HG03469 (cell line): ENCODE results near the gene C19orf81.

ENCODE experiments used
- ATAC-seq: cut with Tn5 transposase; IDR thresholded peaks from one replicate; pipeline ENCODE4 v1.9.1; 2021; ENCODE audit warnings: mild to moderate bottlenecking, moderate library complexity, moderate number of reproducible peaks; ENCODE audit not compliant: unreplicated experiment

Gene C19orf81

DNA sequence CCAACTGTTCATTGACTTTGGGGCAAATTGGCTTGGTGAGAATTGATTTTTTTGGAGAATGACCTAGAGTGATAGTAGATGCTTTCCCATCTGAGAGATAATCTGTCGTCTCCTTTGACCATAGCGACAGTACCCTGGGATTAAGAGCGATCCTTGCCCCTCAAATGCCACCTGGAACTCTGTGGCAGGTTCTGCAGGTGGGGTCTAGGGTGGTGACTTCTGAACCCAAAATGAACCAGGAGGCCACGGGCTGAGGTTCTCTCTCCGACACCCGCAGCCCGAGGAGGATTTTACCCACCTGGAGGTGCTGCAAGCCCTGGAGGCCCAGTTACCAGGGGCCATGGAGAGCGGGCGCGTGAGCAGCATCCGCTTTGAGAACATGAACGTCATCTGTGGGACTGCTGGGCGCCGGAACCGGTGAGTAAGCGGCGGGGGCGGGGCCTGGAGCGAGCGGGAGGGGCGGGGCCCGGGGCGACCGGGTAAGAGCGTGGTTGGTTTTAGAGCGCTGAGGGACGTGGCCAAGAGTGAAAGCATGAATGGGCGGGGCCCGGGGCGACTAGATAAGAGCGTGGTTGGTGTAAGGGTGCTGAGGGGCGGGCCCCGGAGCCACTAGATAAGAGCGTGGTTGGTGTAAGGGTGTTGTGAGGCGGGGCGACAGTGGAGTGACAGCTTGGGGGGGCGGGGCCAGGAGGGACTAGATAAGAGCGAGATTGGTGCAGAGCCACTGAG, 8.6 kb downstream of the C19orf81 start:
- peak; percentile 46 for ATAC-seq

DNA sequence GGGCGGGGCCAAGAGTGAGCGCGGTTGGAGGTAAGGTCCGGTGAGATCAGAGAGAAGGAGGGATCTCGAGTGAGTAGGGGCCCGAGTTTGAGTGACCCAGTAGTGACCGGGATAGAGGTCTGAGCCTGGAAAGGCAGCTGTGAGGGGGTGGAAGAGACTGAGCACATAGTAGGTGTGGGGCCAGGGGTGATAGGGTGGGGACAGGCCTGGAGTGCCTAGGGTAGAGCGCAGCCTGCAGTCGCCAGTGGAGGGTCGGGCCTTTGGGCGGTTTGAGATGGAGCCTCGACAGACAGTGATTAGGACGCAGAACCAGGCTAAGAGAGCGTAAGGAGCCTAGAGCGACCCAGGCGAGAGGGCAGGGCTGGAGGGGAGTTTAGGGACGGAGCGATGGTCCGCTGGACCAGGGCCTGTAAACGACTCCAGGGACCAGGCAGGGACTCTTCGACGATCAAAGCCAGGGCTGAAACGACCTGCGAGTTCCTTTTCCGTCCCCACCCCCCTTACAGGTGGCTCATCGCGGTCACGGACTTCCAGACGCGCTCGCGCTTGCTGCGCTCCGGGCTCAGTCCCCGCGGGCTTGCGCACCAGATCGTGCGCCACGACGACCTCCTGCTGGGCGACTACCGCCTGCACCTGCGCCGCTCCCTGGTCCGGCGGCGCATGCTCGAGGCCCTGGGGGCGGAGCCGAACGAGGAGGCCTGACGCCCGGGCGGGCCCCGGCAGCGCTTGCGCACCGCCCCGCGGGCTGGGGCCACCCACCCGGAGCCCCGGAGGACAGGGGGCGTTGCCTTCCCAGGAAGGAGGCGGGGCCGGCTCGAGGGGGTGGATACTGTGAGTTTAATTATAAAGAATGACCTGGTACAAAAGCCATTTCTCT, 9.4 kb downstream of the C19orf81 start:
- ATAC-seq: no peak

DNA sequence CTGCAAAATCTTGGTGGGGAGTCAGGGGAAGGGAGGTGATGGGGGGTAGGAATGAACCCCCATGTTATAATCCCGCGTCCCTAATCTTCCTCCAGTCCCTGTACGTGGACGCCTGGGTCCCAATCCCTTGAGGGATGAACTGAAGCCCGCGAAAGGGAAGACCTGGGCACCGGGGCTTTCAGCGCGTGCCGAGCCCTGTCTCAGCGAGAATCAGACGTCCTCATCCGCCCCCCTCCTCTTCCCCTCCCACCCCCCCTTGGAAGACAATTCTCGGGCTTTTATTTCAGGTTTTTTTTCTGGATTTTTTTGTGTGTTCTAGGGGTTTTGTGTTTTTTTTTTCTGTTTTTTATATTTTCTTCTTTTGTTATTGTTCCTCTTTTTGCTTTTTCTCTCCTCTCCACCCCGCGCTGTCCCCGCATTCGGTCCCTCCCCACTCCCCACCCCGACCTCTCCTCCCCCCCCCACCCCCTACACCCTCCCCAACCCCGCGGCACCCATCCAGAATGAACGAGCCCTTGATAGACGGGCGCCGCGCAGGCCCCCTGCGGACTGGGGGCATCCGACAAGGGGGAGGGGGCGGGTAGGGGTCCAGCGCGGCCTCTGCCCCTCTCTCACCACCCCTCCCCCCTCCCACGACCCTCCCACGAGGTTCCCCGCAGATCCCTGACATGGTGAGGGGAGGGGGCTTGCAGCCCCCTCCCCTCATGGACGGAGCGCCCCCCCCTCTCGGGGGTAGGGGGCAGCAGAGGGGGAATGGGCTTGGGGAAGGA, 10.3 kb downstream of the C19orf81 start:
- no peak for ATAC-seq

DNA sequence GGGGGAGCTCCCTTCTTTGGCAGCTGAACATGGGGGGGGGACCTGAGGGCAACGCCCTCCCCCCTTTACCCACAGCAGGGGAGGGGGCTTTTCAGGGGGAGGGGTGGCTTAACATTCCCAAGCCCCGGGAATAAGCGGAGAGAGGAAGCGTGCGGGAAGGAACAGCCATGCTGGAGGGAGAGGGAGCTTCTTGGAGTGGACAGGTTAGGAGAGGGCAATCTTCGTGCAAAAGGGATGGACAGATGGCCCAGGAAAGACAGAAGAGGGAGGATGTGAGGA, 10.8 kb downstream of the C19orf81 start:
- no peak for ATAC-seq

DNA sequence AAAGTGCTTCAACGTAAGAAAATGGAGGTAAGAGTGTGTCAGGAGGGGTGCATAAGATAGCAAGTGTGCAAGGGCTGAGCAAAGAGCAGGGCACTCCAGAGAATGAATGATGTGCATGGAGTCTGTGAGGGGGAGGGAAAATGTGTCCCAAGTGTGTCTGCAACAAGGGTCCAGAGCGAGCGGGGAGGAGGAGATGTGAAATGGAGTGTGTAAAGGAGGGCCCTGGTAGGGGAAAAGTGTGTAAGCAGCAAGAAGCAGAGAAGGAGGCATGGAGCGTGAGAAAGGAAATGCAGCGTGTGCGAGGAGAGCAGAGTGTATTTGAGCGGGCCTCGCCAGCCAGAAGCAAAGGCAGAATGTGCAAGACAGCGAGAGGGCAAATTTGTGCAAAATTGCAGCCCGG, 11.8 kb downstream of the C19orf81 start:
- ATAC-seq: no peak

DNA sequence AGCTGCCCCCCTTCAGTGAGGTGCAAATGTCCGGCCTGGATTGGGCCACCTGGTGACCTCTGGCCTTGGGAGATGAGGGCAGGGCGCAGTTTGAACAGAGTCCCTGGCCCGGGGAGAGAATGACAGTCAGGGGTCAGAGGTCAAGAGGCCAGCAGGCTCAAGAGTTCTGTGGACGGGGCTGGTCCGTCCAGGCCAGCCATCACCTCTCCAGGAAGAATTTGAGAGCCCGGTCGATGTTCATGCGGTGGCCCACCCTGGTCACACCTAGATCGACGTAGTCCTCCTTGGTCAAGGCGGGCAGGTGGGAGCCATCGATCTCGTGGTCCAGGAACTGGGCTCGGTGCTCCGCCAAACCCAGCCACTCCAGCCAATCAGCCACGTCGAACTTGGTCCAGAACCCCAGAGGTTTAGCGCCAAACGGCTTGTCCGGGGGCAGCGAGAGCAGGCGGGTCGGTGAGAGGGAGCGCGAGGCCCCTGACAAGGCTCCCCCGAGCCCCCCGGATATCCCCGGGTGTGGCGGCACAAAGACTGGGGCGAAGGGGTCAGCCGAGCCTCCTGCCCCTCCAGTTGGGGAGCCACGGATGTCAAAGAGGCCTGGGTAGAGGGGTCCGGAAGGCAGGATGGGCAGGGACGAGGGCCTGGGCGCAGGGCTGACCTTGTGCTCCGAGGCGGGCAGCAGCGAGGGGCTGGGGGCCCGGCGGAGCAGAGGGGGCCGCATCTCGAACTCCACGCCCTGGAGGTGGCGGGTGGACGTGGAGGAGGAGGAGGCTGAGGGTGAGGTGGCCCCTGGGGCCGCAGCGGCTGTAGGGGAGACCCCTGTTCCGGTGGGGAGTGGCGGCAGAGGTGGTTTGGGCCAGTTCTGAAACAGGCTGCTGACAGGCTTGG, 12.8 kb downstream of the C19orf81 start:
- ATAC-seq: no peak

DNA sequence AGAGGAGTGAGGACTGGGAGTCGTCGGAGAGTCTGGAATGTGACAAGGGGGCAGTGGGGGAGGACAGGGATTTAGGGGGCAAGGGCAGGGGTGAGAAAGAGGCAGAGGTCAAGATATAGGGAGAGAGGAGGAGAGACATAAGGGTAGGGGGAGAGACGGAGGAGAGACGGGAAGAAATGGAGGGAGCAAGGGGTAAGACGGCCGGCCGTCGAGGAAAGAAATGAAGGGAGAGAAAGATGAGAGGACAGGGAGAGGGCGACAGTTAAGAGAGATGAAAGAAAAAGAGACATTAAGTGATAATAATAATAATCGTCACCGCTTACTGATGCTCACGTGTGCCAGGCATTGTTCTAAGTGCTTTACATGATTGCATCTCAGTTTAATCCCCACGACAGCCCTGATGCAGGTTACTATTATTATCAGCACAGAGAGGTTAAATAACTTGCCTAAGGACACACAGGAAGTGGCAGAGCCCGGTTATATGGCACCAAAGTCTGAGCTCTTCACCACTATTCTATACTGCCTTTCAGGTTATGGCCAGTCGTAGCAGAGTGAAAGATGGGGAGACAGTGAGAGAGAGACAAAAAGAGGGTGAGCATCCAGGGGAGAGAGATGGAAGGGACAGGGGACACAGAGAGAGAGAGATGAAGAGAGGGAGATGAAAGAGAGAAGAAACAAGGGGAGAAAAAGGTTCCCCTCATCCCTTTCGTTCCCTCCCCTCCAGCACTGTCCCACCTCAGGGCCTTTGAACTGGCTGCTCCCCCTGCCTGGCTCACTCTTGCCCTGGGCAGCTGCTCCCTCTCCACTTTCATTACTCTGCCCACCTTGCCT, 13.6 kb downstream of the C19orf81 start:
- no peak for ATAC-seq

DNA sequence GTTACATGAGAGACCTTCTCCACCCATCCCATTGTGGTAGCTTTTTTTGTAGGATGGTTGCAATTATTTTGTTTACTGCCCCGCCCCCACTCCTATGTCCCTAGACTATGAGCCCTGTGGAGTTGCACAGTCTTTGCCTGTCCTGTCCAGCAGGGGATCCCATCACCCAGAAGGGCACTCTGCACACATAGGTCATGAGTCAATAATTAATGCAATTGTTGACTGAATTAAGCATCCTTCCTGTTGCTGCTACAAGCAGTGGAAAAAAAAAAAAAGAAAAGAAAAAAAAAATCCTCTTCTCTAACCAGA, 14.2 kb downstream of the C19orf81 start:
- ATAC-seq: no peak

DNA sequence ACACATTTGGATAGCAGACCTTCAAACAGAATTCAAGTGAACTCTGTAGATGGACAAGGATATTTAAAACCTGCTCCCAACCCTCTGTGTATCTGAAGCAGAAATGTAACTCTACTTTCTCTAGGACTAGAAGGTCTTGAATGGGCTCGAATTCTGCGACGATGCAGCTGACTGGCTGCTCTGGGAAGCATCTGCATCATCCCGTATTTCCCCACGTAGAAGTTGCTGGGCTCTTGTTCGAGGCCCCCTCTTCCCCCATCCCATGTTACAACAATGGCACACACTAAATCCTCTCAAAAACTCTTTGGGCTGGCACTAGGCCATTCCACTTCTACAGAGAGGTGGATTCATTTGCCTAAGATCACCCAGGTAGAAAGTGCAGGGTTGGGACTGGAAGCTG, 15.0 kb downstream of the C19orf81 start:
- ATAC-seq: no peak

DNA sequence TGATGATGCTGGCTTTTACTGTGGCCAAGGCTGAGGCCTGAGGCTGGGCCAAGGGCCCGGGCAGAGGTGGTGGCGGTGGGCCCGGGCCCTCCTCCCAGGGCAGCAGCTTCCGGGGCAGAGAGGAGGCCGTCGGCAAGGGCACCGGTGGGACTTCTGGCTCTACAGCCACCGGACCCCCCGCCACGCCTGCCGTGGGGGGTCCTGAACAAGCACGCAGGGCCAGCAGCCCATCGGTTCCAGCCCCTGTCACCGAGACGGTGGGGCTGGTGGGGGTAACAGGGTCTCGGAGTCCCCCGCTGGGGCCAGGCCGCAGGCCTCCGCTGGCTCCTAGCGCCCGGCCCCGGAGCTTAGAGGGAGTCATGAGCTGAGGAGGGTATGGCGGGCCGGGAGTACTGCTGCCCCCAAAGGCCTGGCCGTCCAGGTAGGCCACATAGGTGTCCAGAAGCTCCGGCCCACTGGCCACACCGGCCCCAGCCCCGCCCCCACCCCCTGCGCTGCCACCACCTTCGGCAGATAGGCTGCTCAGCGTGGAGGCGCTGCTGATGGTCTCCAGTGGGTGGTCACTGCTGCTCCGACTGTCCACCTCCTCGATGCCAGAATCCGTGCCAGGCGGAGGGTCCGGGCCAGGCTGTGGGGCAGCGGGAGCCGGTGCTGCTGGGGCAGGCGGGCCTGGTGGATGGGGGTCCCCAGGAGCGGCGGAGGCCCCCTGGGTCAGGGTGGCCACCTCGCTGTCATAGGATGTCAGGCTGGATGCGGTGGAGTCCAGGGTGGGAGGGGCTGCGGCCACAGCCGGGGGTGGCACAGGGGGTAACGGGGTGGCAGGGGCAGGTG, 17.3 kb downstream of the C19orf81 start:
- ATAC-seq: no peak

DNA sequence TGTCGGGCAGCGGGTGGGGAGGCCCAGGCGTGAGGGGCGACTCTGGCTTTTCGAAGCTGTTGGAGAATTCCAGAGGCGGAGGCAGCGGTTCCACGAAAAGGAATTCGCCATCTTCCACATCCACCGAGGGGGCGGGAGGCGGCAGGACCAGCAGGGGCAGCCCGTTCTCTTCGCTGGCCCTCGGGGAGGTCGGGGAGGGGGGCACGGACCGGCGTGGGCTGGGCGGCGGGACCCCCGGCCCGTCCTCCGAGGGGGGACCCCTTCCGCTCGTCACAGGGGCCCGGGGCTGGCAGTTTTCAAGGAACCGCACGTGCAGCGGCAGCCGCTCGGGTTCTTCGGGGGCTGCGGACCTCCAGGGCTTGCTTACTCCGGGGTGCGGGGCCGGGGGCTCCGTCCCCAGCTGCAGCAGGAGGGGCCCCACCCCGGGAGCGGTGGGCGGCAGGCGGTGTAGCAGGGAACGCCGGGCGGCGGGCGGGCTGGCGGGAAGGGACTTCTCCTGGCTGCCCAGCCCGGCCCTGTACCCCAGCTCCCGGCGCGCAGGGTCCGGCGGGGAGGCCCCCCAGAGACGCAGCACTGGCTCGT, 18.0 kb downstream of the C19orf81 start:
- no peak for ATAC-seq

DNA sequence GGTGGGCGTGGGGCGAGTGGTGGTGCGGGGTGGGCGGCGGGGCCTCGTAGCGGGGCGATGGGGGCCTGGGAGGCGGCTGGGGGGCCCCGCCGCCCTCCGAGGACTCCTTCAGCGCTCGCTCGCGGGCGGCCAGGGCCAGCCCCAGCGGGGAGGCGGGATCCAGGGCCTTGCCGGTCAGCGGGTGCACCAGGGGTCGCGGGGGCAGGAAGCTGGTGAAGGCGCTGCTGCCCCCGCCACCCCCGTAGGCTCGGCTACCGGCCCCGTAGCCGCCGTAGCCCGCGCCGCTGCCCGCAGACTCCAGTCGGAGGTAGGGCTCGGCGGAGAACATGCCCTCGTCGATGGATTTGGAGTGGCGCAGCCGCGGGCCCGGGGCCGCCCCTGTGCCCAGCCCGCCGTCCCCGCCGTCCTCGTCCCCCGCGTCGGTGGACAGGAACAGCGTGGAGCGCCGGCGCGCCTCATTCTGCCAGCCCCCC, 18.6 kb downstream of the C19orf81 start:
- ATAC-seq: no peak

DNA sequence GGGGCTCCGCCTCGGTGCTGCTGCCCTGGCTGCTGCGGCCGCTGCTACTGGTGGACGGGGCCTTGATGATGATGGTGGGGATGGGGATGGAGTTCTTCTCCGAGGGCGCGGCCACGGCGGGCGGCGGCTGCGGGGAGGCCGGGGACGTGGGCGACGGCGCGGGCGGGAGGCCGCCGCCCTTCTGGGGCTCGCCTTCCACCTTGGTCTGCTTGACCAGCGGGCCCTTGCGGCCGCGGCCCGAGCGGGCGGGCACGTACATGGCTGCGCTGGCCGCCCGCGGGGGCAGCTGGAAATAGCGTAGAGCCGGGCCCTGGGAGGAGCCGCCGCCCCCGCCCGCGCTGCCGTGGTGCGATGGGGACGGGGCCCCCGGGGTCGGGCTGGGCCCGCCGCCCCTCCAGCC, 19.2 kb downstream of the C19orf81 start:
- no peak for ATAC-seq

DNA sequence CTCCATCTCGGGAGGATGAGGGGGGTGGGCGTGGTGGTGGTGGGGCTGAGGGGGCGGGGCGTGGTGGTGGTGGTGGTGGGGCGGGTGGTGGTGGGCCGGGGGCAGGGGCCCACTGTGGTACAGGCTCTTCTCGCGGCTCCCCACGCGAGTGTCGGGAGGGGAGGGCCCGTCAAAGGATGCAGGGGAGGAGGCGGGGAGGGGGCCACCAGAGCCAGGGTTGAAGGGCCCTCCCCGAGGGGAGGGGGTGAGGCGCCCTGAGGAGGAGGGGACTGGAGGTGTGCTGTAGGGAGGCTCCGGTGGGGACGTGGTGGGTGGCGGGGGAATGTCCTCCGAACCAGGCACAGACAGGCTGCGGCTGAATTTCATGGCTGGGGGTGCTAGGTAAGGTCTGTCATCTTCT, 19.6 kb downstream of the C19orf81 start:
- ATAC-seq: no peak

DNA sequence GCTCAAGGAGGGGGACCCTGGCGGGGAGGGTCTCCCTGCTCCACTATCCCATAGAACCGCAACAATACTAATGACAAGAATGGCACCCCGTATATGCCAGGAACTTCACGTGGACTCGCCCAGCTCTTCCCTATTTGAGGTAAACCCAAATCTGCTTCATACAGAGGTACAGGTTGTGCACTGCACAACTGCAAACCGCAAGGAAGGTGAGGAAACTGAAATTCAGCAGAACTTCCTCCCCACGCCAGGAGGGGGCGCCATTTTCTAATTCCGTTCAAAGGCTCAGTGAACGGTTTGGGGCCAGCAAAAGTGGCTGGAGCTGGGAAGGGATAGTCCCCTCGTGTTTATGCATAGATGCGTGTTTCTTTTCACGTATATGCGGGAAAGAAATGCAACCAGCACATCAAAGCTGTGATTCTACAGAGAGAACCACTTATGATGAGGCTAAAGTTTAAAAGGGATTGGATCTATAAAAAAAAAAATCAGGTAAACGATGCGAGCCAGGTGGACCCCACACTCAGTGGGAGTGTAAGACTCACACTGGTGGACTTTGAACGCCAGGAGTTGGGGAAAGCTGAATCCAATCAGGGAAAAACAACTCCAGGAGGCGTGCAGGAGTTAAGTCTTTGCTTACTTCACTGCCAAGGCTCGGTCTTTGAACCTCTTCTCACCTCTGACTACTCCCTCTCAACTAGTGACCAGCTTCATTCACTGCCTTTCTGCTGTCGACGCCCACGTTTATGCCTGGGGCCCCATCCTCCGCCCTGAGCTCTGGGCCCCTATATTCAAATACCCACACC, 20.3 kb downstream of the C19orf81 start:
- ATAC-seq: no peak

DNA sequence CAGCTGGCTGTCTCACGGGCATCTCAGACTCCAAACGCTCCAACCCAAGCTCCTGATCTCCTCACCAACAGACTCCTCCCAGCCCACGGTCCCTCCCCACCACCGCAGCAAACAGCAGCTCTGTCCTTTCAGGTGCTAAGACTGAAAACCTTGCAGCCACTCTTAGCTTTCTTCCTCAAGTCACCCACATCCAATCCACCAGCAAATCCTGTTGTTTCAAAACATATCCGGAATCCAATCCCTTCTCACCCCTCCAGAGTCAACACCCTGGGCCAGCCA, 20.8 kb downstream of the C19orf81 start:
- no peak for ATAC-seq

DNA sequence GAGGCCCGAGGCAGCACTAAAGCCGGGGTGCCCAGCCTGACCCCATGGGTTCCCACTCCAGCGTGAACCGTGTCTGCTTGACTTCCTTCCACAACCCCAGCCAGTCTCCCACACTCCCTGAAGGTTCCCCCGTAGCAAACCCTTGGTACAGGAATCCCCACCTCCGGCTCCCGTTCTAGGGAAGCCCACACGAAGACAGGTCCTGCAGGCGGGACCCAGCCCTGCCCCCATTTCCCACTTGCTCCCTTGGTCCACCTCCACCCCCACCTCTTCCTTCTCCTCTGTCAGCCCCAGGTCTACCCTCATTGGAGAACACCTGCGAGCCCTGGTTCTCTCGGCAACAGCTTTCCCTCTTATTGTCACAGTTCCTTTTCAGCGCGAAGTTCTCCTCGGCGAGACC, 23.9 kb downstream of the C19orf81 start:
- no peak for ATAC-seq

DNA sequence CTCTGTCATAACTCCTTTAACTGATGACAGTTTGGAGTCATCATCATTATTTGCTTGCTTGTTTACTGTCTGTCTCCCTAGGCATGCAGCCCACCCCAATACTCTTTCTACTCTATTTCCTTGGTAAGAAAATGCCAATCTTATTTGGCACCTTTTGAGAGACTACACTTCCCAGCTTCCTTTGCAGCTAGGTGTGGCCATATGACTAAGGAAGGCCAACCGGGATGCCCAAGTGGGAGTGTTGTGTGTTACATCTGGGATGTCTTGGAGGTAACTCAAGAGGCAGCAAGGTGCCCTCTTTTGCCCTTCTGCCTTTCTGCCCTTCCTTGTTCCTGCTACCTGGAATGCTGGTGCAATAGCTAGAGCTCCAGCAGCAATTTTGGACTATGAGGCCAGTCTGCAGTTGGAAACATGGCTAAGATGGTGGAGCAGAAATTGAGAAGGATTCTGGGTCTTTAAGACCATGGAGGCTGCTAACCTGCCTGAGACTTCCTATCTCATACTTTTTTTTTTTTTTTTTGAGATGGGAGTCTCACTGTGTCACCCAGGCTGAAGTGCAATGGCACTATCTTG, 27.5 kb downstream of the C19orf81 start:
- no peak for ATAC-seq
